Measurements from ENCODE around the gene NEK3.
"Not testable (repeated sequence)": the region's sequence is repeated elsewhere in the genome, so short reads cannot be mapped to it uniquely, and the experiment has no call there.

- TF ChIP-seq EZH2phosphoT487 (IDR thresholded peaks at IDR 0.05; ENCODE audit: insufficient read depth, low read depth); EZH2 (IDR thresholded peaks at IDR 0.05; ENCODE audit: insufficient read depth, poor library complexity, severe bottlenecking): not testable (repeated sequence)
Measured at GRCh38 chr13:52193587-52194183, 34.3 kb upstream of the NEK3 start.
